ENCODE data around the gene PLCL1. TPM values are rescaled to one million over a fixed set of nuclear protein-coding genes. Genes with fewer than 3 reads are reported as not detected.

Gene PLCL1
- total and polyA plus RNA-seq, 3 experiments from 2014 or later: 0.70 to 2.0 (median 0.71) TPM

DNA sequence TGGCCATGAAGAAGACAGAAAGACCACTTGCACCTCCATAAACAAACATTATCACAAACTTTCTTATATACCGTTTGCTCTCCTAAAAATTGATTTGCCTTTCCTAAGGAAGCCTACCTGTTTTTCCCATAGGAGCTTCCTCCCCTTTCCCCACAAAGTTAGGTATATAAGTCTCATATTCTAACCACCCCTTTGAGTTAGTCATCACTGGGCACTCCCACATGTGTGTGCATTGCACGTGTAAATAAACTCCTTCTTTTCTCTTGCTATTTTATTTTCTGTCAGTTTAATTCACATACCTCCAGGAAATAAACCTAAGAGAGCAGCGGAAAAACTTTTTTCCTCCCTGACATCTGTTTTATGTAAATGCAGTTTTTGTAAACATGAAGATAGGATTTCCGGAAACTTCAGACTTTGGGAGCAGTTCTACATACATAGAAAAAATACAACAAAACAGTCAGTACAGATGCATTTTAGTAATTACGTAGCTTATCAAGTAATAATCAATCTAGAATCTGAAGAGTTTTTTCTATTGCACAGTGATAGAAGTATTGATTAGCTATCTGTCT is 46.6 kb downstream of the PLCL1 start:
- Mint-ChIP-seq H3K27ac (no peak overlapping the region), H3K4me1 (peaks cover 7 to 19% (median 11%) of the 10 kb centered on the region in 3 donors), H3K36me3 (no peaks in the 10 kb centered on the region), H3K27me3 (peaks cover 7 to 10% of the 10 kb centered on the region in 2 donors), H3K9me3 (no peaks in the 10 kb centered on the region), H3K4me3 (no peak overlapping the region)
- H3K4me1 ChIP-seq (ENCODE audit: insufficient read depth, low read length): peaks cover 54% of the 10 kb centered on the region
- ChIA-PET POLR2A (no interaction called here), CTCF (no interaction called here)
- H3K4me3 ChIP-seq (ENCODE audit: low read length): no peak overlapping the region
- no peak for DNase-seq
- no peaks in the 10 kb centered on the region for H3K27me3 ChIP-seq (ENCODE audit: insufficient read depth, low read length, poor library complexity, severe bottlenecking)
- H3K9me3 ChIP-seq (ENCODE audit: low read length): no peaks in the 10 kb centered on the region
- H3K36me3 ChIP-seq (ENCODE audit: insufficient read depth, low read length): no peaks in the 10 kb centered on the region
- no peak overlapping the region for H3K27ac ChIP-seq (ENCODE audit: low read depth, low read length)

DNA sequence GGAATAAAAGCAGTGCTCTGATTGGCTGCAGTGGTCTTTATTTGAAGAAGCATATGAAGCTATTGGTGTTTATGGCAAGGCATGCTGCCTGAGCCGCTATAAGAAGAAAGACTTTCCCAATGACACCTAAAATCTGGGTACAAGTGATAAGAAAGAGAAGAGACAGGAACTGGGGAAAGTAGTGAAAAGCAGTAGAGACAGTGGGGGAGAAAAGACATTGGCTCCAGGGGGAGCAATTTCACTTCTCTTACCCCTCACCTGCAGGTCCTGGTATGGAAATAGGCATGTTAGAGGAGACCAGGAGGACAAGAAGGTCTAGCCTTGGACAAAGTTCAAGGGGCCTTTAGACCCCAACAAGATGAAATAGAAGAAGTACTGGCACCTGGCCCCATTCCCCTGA is 47.1 kb downstream of the PLCL1 start:
- no peaks in the 10 kb centered on the region for H3K27me3 ChIP-seq (ENCODE audit: insufficient read depth, low read length, poor library complexity, severe bottlenecking)
- Mint-ChIP-seq H3K27ac (no peak overlapping the region), H3K27me3 (peaks cover 6 to 7% of the 10 kb centered on the region in 2 donors), H3K36me3 (no peaks in the 10 kb centered on the region), H3K4me1 (peaks cover 7 to 19% (median 11%) of the 10 kb centered on the region in 3 donors), H3K9me3 (no peaks in the 10 kb centered on the region), H3K4me3 (no peak overlapping the region)
- ChIA-PET CTCF (interaction anchor here (1.5 kb wide), 1 partner anchor 13 kb away, joined by 3 read pairs; no protein-coding TSS in a partner anchor), POLR2A (no interaction called here)
- no peak overlapping the region for H3K4me3 ChIP-seq (ENCODE audit: low read length)
- H3K36me3 ChIP-seq (ENCODE audit: insufficient read depth, low read length): no peaks in the 10 kb centered on the region
- no peak for DNase-seq
- H3K27ac ChIP-seq (ENCODE audit: low read depth, low read length): no peak overlapping the region
- no peaks in the 10 kb centered on the region for H3K9me3 ChIP-seq (ENCODE audit: low read length)
- H3K4me1 ChIP-seq (ENCODE audit: insufficient read depth, low read length): peaks cover 49% of the 10 kb centered on the region

DNA sequence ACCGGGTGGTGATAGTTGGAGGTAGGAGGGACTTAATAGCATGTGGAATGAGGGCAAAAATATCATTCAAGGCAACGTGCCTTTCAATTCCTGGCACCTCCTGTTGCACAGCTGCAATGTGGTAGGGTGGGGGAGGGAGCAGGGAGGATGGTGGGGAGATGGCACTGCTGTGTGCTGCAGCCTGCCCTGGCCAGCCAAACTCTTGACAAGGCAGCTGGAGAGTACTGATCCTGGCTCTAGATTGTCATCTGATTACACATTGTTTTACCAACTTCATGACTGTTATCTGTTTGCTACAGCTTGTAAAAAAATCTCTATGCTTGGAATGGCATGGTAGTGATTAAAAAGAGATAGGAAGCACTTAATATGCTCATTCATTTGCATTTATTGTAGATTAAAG is 47.7 kb downstream of the PLCL1 start:
- Histone ChIP-seq H3K36me3 (ENCODE audit: insufficient read depth, low read length) (no peaks in the 10 kb centered on the region), H3K4me3 (ENCODE audit: low read length) (no peak overlapping the region), H3K27me3 (ENCODE audit: insufficient read depth, low read length, poor library complexity, severe bottlenecking) (no peaks in the 10 kb centered on the region), H3K9me3 (ENCODE audit: low read length) (no peaks in the 10 kb centered on the region), H3K4me1 (ENCODE audit: insufficient read depth, low read length) (peaks cover 46% of the 10 kb centered on the region), H3K27ac (ENCODE audit: low read depth, low read length) (no peak overlapping the region)
- H3K27me3 Mint-ChIP-seq: peaks cover 5 to 7% of the 10 kb centered on the region in 2 donors
- ChIA-PET CTCF (interaction anchor here (1.5 kb wide), 1 partner anchor 14 kb away, joined by 3 read pairs; no protein-coding TSS in a partner anchor), POLR2A (no interaction called here)
- H3K4me1 Mint-ChIP-seq: peaks cover 7 to 14% (median 10%) of the 10 kb centered on the region in 3 donors
- no peaks in the 10 kb centered on the region for H3K9me3 Mint-ChIP-seq
- H3K27ac Mint-ChIP-seq: no peak overlapping the region
- no peak for DNase-seq
- no peaks in the 10 kb centered on the region for H3K36me3 Mint-ChIP-seq
- no peak overlapping the region for H3K4me3 Mint-ChIP-seq

DNA sequence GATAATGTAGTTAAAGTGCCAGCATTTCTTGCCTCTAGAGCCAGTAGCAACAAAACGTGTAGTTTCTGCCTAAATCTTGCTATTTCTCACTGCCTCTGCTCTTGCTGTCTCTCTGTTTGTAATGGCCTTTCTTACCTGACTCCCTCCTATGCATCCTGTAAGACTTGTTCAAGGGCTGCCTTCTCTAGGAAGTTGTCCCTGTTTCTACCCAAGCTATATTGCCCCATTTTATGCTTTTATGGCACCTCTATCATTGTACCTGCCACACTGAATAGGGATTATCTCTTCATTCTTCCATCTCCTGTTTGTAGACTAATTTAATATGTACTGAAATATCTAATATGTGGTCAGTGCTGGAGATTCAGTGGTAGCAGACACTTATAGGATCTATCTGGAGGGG is 49.2 kb downstream of the PLCL1 start:
- DNase-seq: no peak
- ChIA-PET POLR2A (no interaction called here), CTCF (no interaction called here)
- Mint-ChIP-seq H3K4me3 (no peak overlapping the region), H3K27me3 (peaks cover 3 to 7% of the 10 kb centered on the region in 2 donors), H3K27ac (no peak overlapping the region), H3K4me1 (peaks cover 0 to 1% (median 0%) of the 10 kb centered on the region in 3 donors), H3K9me3 (peaks cover 0 to 7% (median 0%) of the 10 kb centered on the region in 5 donors), H3K36me3 (peaks cover 0 to 3% (median 0%) of the 10 kb centered on the region in 3 donors)
- Histone ChIP-seq H3K27ac (ENCODE audit: low read depth, low read length) (no peak overlapping the region), H3K4me1 (ENCODE audit: insufficient read depth, low read length) (peaks cover 42% of the 10 kb centered on the region), H3K4me3 (ENCODE audit: low read length) (no peak overlapping the region), H3K9me3 (ENCODE audit: low read length) (no peaks in the 10 kb centered on the region), H3K36me3 (ENCODE audit: insufficient read depth, low read length) (no peaks in the 10 kb centered on the region), H3K27me3 (ENCODE audit: insufficient read depth, low read length, poor library complexity, severe bottlenecking) (no peaks in the 10 kb centered on the region)

DNA sequence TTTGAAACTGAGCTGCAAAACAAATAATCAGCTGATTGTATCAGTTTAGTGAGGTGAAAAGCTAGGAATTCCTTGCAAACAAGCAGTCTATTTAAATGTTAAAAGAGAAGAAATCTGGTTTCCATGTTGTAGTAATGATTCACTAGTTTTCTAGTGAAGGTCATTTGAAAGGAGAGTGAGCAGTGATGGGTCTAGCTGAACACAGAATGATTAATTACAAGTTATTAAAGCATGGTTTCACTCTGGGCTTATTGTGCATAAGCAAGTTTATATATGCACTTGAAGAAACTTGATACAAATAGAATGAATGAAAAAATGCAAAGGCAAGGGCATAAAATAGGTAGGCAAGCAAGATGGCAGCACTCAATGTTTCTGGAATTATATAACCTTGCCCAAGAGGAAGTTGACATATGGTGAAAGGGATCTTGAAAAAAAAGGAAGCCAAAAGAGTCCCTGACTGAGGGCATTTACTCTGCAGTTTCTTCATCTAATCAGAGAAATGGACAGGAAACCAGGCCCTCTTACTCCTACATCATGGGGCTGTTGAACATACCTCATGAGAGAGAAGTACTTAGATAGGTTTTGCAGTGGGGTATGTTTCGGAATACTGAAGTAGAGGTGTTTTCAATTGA is 53.2 kb downstream of the PLCL1 start:
- H3K27me3 Mint-ChIP-seq: peaks cover 0 to 1% of the 10 kb centered on the region in 2 donors
- ChIA-PET CTCF (no interaction called here), POLR2A (no interaction called here)
- no peak overlapping the region for H3K4me3 Mint-ChIP-seq
- H3K36me3 ChIP-seq (ENCODE audit: insufficient read depth, low read length): no peaks in the 10 kb centered on the region
- peaks cover 22% of the 10 kb centered on the region for H3K4me1 ChIP-seq (ENCODE audit: insufficient read depth, low read length)
- no peak for DNase-seq
- no peak overlapping the region for H3K27ac Mint-ChIP-seq
- H3K4me3 ChIP-seq (ENCODE audit: low read length): no peak overlapping the region
- peaks cover 0 to 15% (median 0%) of the 10 kb centered on the region in 3 donors for H3K36me3 Mint-ChIP-seq
- no peaks in the 10 kb centered on the region for H3K27me3 ChIP-seq (ENCODE audit: insufficient read depth, low read length, poor library complexity, severe bottlenecking)
- H3K9me3 ChIP-seq (ENCODE audit: low read length): no peaks in the 10 kb centered on the region
- H3K4me1 Mint-ChIP-seq: peaks cover 0 to 1% (median 1%) of the 10 kb centered on the region in 3 donors
- peaks cover 0 to 7% (median 2%) of the 10 kb centered on the region in 5 donors for H3K9me3 Mint-ChIP-seq
- H3K27ac ChIP-seq (ENCODE audit: low read depth, low read length): no peak overlapping the region

DNA sequence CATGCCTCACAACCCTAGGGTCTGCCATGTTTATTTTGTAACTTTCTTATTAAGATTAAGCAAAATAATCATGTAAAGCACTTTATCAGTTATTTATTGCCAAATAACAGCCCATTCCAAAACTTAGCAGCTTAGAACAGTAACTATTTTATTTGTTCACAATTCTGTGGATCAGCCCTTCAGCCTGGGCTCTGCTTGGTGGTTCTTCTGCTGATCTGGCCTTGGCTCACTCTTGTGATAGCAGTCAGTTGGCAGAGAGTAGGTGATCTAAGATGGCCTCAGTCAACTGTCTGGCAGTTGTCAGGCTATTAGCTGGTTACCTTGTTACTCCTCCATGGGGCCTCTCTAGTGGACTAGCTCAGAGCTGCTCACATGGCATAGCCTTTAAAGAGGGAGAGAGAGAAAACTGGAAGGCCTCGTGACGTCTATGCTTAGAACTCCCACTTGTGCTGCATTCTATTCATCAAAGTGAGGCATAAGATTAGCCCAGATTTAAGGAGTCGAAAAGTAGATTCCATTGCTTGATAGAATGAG is 54.3 kb downstream of the PLCL1 start:
- H3K27me3 Mint-ChIP-seq: peaks cover 0 to 1% of the 10 kb centered on the region in 2 donors
- no peak overlapping the region for H3K4me3 Mint-ChIP-seq
- Histone ChIP-seq H3K27me3 (ENCODE audit: insufficient read depth, low read length, poor library complexity, severe bottlenecking) (no peaks in the 10 kb centered on the region), H3K4me1 (ENCODE audit: insufficient read depth, low read length) (peaks cover 19% of the 10 kb centered on the region), H3K27ac (ENCODE audit: low read depth, low read length) (no peak overlapping the region), H3K4me3 (ENCODE audit: low read length) (no peak overlapping the region), H3K9me3 (ENCODE audit: low read length) (no peaks in the 10 kb centered on the region), H3K36me3 (ENCODE audit: insufficient read depth, low read length) (no peaks in the 10 kb centered on the region)
- POLR2A ChIA-PET: no interaction called here
- peaks cover 0 to 4% (median 1%) of the 10 kb centered on the region in 3 donors for H3K4me1 Mint-ChIP-seq
- CTCF ChIA-PET: no interaction called here
- peaks cover 0 to 7% (median 2%) of the 10 kb centered on the region in 5 donors for H3K9me3 Mint-ChIP-seq
- DNase-seq: no peak
- peaks cover 0 to 15% (median 0%) of the 10 kb centered on the region in 3 donors for H3K36me3 Mint-ChIP-seq
- no peak overlapping the region for H3K27ac Mint-ChIP-seq

DNA sequence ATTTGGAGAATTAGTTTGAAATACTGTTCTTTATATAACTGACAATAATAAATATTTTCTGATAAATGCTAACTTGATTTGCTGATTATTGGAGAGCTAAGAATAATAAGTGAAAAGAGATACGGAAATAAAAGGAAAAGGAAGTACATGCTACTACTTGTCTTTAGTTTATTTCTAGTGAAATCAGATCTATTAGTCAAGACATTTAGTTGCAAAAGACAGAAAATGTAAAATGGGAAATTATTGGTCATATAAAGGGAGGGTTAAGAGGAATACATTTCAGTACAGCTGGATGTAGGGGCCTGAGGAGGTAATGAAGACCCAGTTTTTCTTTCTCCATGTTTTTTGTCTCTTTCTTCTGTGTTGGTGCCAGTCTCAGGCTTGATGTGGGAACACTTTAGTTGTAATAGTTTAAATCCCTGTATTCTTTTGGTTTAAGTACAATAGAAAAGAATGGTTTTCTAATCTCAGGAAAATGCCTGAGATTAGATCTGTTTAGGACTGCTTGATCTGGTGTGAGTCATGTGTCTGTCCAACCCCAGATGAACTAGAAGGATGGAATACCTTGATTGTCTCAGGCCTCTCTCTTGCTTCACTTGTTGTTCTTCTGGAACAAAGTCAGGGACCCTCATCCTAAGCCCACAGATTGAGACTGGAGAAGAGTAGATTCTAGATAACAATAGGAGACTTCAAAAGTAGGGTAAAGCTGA is 58.0 kb downstream of the PLCL1 start:
- Mint-ChIP-seq H3K4me1 (peaks cover 0 to 4% (median 1%) of the 10 kb centered on the region in 3 donors), H3K27me3 (peaks cover 0 to 1% of the 10 kb centered on the region in 2 donors), H3K4me3 (no peak overlapping the region), H3K9me3 (peaks cover 0 to 7% (median 2%) of the 10 kb centered on the region in 5 donors), H3K36me3 (peaks cover 0 to 15% (median 0%) of the 10 kb centered on the region in 3 donors), H3K27ac (no peak overlapping the region)
- no peak overlapping the region for H3K27ac ChIP-seq (ENCODE audit: low read depth, low read length)
- no peaks in the 10 kb centered on the region for H3K9me3 ChIP-seq (ENCODE audit: low read length)
- H3K4me3 ChIP-seq (ENCODE audit: low read length): no peak overlapping the region
- POLR2A ChIA-PET: no interaction called here
- CTCF ChIA-PET: no interaction called here
- no peak for DNase-seq
- H3K27me3 ChIP-seq (ENCODE audit: insufficient read depth, low read length, poor library complexity, severe bottlenecking): no peaks in the 10 kb centered on the region
- no peaks in the 10 kb centered on the region for H3K36me3 ChIP-seq (ENCODE audit: insufficient read depth, low read length)
- H3K4me1 ChIP-seq (ENCODE audit: insufficient read depth, low read length): peaks cover 23% of the 10 kb centered on the region

DNA sequence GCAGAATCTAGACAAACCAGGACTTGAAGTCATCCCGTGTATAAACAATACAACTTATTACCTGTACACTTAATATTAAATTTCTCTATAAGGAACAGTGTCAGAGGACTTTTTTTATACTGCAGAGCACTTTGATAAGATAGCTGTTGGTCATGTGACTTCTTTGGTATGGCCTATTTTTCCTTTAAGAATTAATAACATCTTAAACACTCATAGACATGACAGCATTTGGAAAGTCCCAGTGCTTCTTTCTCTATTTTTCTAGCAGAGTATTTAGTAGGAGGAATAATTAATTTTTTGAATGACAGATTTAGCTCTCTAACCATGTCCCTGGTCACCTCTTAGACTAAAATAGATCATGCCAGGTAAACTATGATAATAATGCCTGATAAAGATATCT is 59.4 kb downstream of the PLCL1 start:
- Histone ChIP-seq H3K27me3 (ENCODE audit: insufficient read depth, low read length, poor library complexity, severe bottlenecking) (no peaks in the 10 kb centered on the region), H3K4me1 (ENCODE audit: insufficient read depth, low read length) (peaks cover 32% of the 10 kb centered on the region), H3K27ac (ENCODE audit: low read depth, low read length) (no peak overlapping the region), H3K9me3 (ENCODE audit: low read length) (no peaks in the 10 kb centered on the region), H3K36me3 (ENCODE audit: insufficient read depth, low read length) (no peaks in the 10 kb centered on the region), H3K4me3 (ENCODE audit: low read length) (no peak overlapping the region)
- H3K9me3 Mint-ChIP-seq: peaks cover 0 to 3% (median 0%) of the 10 kb centered on the region in 5 donors
- H3K27ac Mint-ChIP-seq: no peak overlapping the region
- DNase-seq: no peak
- no peak overlapping the region for H3K4me3 Mint-ChIP-seq
- peaks cover 1 to 16% (median 3%) of the 10 kb centered on the region in 3 donors for H3K4me1 Mint-ChIP-seq
- CTCF ChIA-PET: no interaction called here
- H3K27me3 Mint-ChIP-seq: peaks cover 0 to 1% of the 10 kb centered on the region in 2 donors
- H3K36me3 Mint-ChIP-seq: peaks cover 0 to 11% (median 0%) of the 10 kb centered on the region in 3 donors
- POLR2A ChIA-PET: no interaction called here

Measured in CD8-positive, alpha-beta memory T cell (primary cell).